CD4-positive, CD25-positive, alpha-beta regulatory T cell (primary cell): ENCODE measurements around the gene PTPRN2. TPM values are rescaled to one million over a fixed set of nuclear protein-coding genes. Genes with fewer than 3 reads are reported as not detected.

Experiments used
- ATAC-seq, 2 donors: fragments of 150-1000 bp; cut with Tn5 transposase; one replicate each; pipeline ENCODE4 v1.10.0; 2021; ENCODE audit warnings: low read depth in 2 of 2, moderate number of reproducible peaks in 2 of 2, moderate library complexity in 1 of 2
- DNase-seq, 3 donors: peaks; one replicate each; pipeline versions ENCODE4 v3.0.0 to v3.0.0-alpha.2; 2012 to 2022; ENCODE audit warnings: mixed read lengths in 1 of 3
- H3K27ac ChIP-seq: one replicate; pipeline ENCODE4 v1.7.0; 2013; ENCODE audit warnings: mild to moderate bottlenecking, low read length; ENCODE audit not compliant: insufficient read depth, poor library complexity, severe bottlenecking
- H3K27me3 ChIP-seq: one replicate; pipeline ENCODE4 v1.7.0; 2013; ENCODE audit warnings: low read length; ENCODE audit not compliant: control insufficient read depth, insufficient read depth
- H3K36me3 ChIP-seq: one replicate; pipeline ENCODE4 v1.7.0; 2013; ENCODE audit warnings: mild to moderate bottlenecking, low read length, moderate library complexity; ENCODE audit not compliant: control insufficient read depth, insufficient read depth
- H3K4me1 ChIP-seq: 2 replicates; pipeline ENCODE4 v1.7.0; 2013; ENCODE audit warnings: mild to moderate bottlenecking, low read length; ENCODE audit not compliant: insufficient read depth, control insufficient read depth, poor library complexity, severe bottlenecking
- H3K4me3 ChIP-seq: one replicate; pipeline ENCODE4 v1.7.0; 2013; ENCODE audit warnings: low read depth, mild to moderate bottlenecking, low read length, moderate library complexity
- H3K9me3 ChIP-seq, 2 experiments: 1 replicate in 1 of 2; 2 replicates in 1 of 2; pipeline ENCODE4 v1.7.0; 2013; ENCODE audit warnings: low read length in 2 of 2, mild to moderate bottlenecking in 1 of 2, moderate library complexity in 1 of 2; ENCODE audit not compliant: control insufficient read depth in 2 of 2
- H3K27ac Mint-ChIP-seq, 3 donors: one replicate each; pipeline ENCODE4 v1.8.0; 2020 to 2022; ENCODE audit warnings: mild to moderate bottlenecking in 3 of 3, mixed read lengths in 3 of 3, moderate library complexity in 2 of 3
- H3K27me3 Mint-ChIP-seq: one replicate; pipeline ENCODE4 v1.8.0; 2022; ENCODE audit warnings: mild to moderate bottlenecking, mixed read lengths
- H3K36me3 Mint-ChIP-seq: one replicate; pipeline ENCODE4 v1.8.0; 2020; ENCODE audit warnings: mixed read lengths
- H3K4me1 Mint-ChIP-seq, 4 donors: one replicate each; pipeline ENCODE4 v1.8.0; 2020 to 2022; ENCODE audit warnings: mixed read lengths in 4 of 4, mild to moderate bottlenecking in 1 of 4
- H3K4me3 Mint-ChIP-seq, 4 donors: one replicate each; pipeline ENCODE4 v1.8.0; 2020 to 2022; ENCODE audit warnings: mild to moderate bottlenecking in 4 of 4, mixed read lengths in 4 of 4, moderate library complexity in 3 of 4
- H3K9me3 Mint-ChIP-seq, 7 donors: one replicate each; pipeline ENCODE4 v1.8.0; 2020 to 2022; ENCODE audit warnings: mixed read lengths in 7 of 7, mild to moderate bottlenecking in 3 of 7, moderate library complexity in 2 of 7
- polyA plus RNA-seq, 4 donors: library from polyadenylated mRNA; unstranded; fragments of 300-500 nt; fragmentation: Illumina TruSeq; gene quantifications; one replicate each; pipeline ENCODE4 v1.2.3, GENCODE V29; 2021
- total RNA-seq: library from RNA; stranded (reverse); gene quantifications from one replicate; pipeline ENCODE4 v1.2.3, GENCODE V29; 2022

The PTPRN2 gene
- total and polyA plus RNA-seq, 5 donors from 2014 or later, result 1.6 to 4.7 (median 2.7) TPM

DNA sequence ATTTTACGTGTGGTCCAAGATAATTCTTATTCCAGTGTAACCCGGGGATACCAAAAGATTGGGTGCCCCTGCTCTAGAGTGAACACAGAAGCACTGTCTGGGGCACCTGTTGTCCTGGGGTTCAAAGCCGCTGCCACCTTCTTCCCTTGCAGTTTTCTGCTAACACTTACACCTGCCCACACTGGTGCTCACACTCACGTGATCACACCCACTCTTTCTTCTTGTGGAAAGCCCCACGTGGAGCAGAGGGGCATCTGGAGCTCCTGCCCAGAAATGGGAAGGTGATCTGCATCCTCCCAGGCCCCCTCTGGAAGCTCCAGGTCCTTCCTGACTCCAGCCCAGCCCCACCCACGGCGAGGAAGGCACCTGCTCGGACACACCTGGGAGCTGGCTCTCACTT lies 42.9 kb downstream of the PTPRN2 start:
- no peak for ATAC-seq
- H3K4me1 ChIP-seq, result no peaks in the 10 kb centered on the region
- Mint-ChIP-seq H3K4me3 (no peak overlapping the region), H3K4me1 (peaks cover 0 to 6% (median 4%) of the 10 kb centered on the region in 4 donors), H3K27me3 (no peaks in the 10 kb centered on the region), H3K36me3 (no peaks in the 10 kb centered on the region), H3K9me3 (no peaks in the 10 kb centered on the region), H3K27ac (no peak overlapping the region)
- no peaks in the 10 kb centered on the region for H3K27me3 ChIP-seq
- H3K36me3 ChIP-seq, result no peaks in the 10 kb centered on the region
- no peak overlapping the region for H3K4me3 ChIP-seq
- no peaks in the 10 kb centered on the region for H3K9me3 ChIP-seq
- H3K27ac ChIP-seq, result no peak overlapping the region
- DNase-seq, result no peak

DNA sequence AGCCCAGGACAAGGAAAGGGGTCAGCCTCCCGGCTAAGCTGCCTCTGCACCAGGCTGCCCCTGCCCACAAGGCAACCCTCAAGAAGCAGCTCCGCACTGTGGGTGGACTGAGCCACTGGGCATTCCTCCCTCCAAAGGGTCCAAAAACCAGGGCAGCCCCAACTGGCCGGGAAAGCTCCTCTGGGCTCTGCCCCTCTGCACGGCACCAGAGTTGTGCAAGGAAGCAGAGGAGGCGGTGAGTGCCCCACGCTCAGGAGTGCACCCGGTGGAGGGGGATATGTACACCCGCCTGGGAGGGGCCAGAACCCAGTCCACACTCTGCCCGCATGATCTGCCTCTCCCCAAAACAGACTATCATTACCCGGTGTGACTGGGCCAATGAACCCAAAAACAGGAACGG lies 43.8 kb downstream of the PTPRN2 start:
- H3K4me3 Mint-ChIP-seq, result no peak overlapping the region

GRCh38 chr7:158542651-158543566 lies 44.7 kb downstream of the PTPRN2 start:
- DNase-seq, result no peak
- Mint-ChIP-seq H3K27me3 (no peaks in the 10 kb centered on the region), H3K9me3 (peaks cover 0 to 2% (median 0%) of the 10 kb centered on the region in 7 donors), H3K4me1 (peaks cover 0 to 6% (median 4%) of the 10 kb centered on the region in 4 donors), H3K4me3 (no peak overlapping the region), H3K27ac (no peak overlapping the region), H3K36me3 (no peaks in the 10 kb centered on the region)
- H3K36me3 ChIP-seq, result no peaks in the 10 kb centered on the region
- no peaks in the 10 kb centered on the region for H3K4me1 ChIP-seq
- ATAC-seq, result no peak
- H3K27ac ChIP-seq, result no peak overlapping the region
- no peaks in the 10 kb centered on the region for H3K27me3 ChIP-seq
- no peak overlapping the region for H3K4me3 ChIP-seq
- H3K9me3 ChIP-seq, result no peaks in the 10 kb centered on the region

More for the DNA sequence above, 43.8 kb downstream of the PTPRN2 start:
- no peaks in the 10 kb centered on the region for H3K9me3 Mint-ChIP-seq
- H3K4me1 ChIP-seq, result no peaks in the 10 kb centered on the region
- no peak for DNase-seq
- H3K27ac Mint-ChIP-seq, result no peak overlapping the region
- H3K36me3 ChIP-seq, result no peaks in the 10 kb centered on the region
- no peaks in the 10 kb centered on the region for H3K36me3 Mint-ChIP-seq
- no peaks in the 10 kb centered on the region for H3K9me3 ChIP-seq
- no peak for ATAC-seq
- no peak overlapping the region for H3K4me3 ChIP-seq
- peaks cover 0 to 6% (median 4%) of the 10 kb centered on the region in 4 donors for H3K4me1 Mint-ChIP-seq
- no peaks in the 10 kb centered on the region for H3K27me3 ChIP-seq
- H3K27me3 Mint-ChIP-seq, result no peaks in the 10 kb centered on the region
- no peak overlapping the region for H3K27ac ChIP-seq

DNA sequence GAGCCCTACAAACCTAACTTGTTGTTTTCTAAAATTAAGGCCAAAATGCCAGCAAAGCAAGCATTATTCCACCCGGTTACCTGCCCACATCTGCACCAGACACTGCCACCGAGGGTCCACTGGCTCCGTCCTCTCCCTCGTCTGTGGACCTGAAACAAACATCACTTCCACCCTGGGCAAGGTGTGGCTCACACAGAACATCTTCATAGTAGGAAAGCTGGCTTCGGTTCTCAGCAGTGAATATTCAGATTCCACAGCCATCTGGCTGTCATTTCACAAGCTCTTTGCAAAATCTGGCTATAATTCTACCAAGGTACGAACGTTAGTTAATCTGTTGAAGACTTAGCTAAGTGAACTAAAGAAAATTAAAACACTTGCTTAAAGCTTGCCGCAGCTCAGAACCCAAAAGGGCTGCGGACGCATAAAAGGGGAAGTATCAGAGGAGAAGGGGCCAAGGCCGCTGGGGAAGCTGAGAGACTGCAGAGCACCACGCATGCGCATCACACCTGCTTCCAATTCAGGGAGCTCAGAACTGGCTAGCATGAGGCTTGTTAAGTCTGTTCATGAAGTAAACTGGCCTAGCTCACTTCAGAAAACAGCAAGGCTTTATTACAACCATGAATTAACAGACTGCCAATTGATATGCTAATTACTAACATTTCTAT lies 46.1 kb downstream of the PTPRN2 start:
- no peaks in the 10 kb centered on the region for H3K36me3 ChIP-seq
- H3K4me3 Mint-ChIP-seq, result no peak overlapping the region
- H3K4me3 ChIP-seq, result no peak overlapping the region
- peaks cover 0 to 2% (median 0%) of the 10 kb centered on the region in 7 donors for H3K9me3 Mint-ChIP-seq
- H3K27me3 Mint-ChIP-seq, result no peaks in the 10 kb centered on the region
- ATAC-seq, result no peak
- no peak overlapping the region for H3K27ac Mint-ChIP-seq
- no peaks in the 10 kb centered on the region for H3K27me3 ChIP-seq
- H3K4me1 Mint-ChIP-seq, result peaks cover 0 to 6% (median 2%) of the 10 kb centered on the region in 4 donors
- H3K4me1 ChIP-seq, result no peaks in the 10 kb centered on the region
- H3K9me3 ChIP-seq, result no peaks in the 10 kb centered on the region
- peak in 1 of 3 donors; percentile 17 for DNase-seq
- H3K27ac ChIP-seq, result no peak overlapping the region
- H3K36me3 Mint-ChIP-seq, result no peaks in the 10 kb centered on the region

GRCh38 chr7:158539711-158540146 lies 47.9 kb downstream of the PTPRN2 start:
- H3K27me3 ChIP-seq, result no peaks in the 10 kb centered on the region
- H3K9me3 ChIP-seq, result peaks cover 0 to 2% of the 10 kb centered on the region in 2 experiments
- no peaks in the 10 kb centered on the region for H3K36me3 ChIP-seq
- no peak overlapping the region for H3K27ac ChIP-seq
- ATAC-seq, result no peak
- H3K4me1 Mint-ChIP-seq, result peaks cover 0 to 6% (median 2%) of the 10 kb centered on the region in 4 donors
- no peaks in the 10 kb centered on the region for H3K27me3 Mint-ChIP-seq
- no peaks in the 10 kb centered on the region for H3K36me3 Mint-ChIP-seq
- H3K4me1 ChIP-seq, result no peaks in the 10 kb centered on the region
- no peak overlapping the region for H3K27ac Mint-ChIP-seq
- no peak for DNase-seq
- H3K4me3 ChIP-seq, result no peak overlapping the region
- H3K4me3 Mint-ChIP-seq, result no peak overlapping the region
- H3K9me3 Mint-ChIP-seq, result peaks cover 0 to 3% (median 0%) of the 10 kb centered on the region in 7 donors

- Mint-ChIP-seq H3K9me3 (peaks cover 0 to 3% (median 0%) of the 10 kb centered on the region in 7 donors), H3K27me3 (no peaks in the 10 kb centered on the region), H3K36me3 (no peaks in the 10 kb centered on the region), H3K27ac (no peak overlapping the region), H3K4me3 (no peak overlapping the region), H3K4me1 (peaks cover 0 to 6% (median 2%) of the 10 kb centered on the region in 4 donors)
- Histone ChIP-seq H3K9me3 (peaks cover 0 to 2% of the 10 kb centered on the region in 2 experiments), H3K36me3 (no peaks in the 10 kb centered on the region), H3K27me3 (no peaks in the 10 kb centered on the region), H3K27ac (no peak overlapping the region), H3K4me3 (no peak overlapping the region), H3K4me1 (no peaks in the 10 kb centered on the region)
- ATAC-seq (no peak), DNase-seq (no peak)
Observed at GRCh38 chr7:158538156-158538946, 49.3 kb downstream of the PTPRN2 start.

DNA sequence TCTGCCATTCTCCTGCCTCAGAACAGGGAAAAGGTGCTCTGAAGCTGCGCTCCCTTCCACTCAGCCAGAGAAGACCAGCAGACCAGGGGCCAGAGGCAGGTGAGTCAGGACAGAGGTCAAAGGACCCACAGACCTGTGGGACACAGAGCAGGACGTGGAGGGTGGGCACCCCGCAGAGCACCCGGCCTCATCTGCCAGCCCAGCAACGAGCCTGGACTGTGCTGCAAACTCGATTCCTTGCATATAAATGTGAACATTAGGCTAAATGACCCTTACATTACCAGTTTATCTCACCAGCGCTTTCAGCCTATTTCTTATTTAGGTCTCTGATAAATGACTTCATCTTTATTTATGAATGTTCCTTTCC lies 50.1 kb downstream of the PTPRN2 start:
- no peaks in the 10 kb centered on the region for H3K36me3 Mint-ChIP-seq
- H3K9me3 ChIP-seq, result peaks cover 0 to 2% of the 10 kb centered on the region in 2 experiments
- no peaks in the 10 kb centered on the region for H3K27me3 ChIP-seq
- peaks cover 0 to 4% (median 0%) of the 10 kb centered on the region in 7 donors for H3K9me3 Mint-ChIP-seq
- H3K4me1 ChIP-seq, result no peaks in the 10 kb centered on the region
- H3K27ac Mint-ChIP-seq, result no peak overlapping the region
- no peaks in the 10 kb centered on the region for H3K27me3 Mint-ChIP-seq
- no peak for ATAC-seq
- peaks cover 0 to 6% (median 2%) of the 10 kb centered on the region in 4 donors for H3K4me1 Mint-ChIP-seq
- H3K27ac ChIP-seq, result no peak overlapping the region
- H3K36me3 ChIP-seq, result no peaks in the 10 kb centered on the region
- H3K4me3 ChIP-seq, result no peak overlapping the region
- DNase-seq, result no peak
- H3K4me3 Mint-ChIP-seq, result no peak overlapping the region
